ENCODE measurements around the gene SLC35B2.

GRCh38 chr6:44286285-44286565 is 28.9 kb upstream of the SLC35B2 start:
- TF ChIP-seq CTCF (IDR thresholded peaks at IDR 0.05; ENCODE audit: low read depth, low read length, missing input control) (no peak), RAD21 (IDR thresholded peaks at IDR 0.05) (no peak), TAF1 (conservative IDR thresholded peaks at IDR 0.05) (no peak), ATF3 (IDR thresholded peaks at IDR 0.05) (no peak), SP1 (IDR thresholded peaks at IDR 0.05) (no peak), NR2F2 (IDR thresholded peaks at IDR 0.05) (no peak), GABPA (IDR thresholded peaks at IDR 0.05 in 1 of 2, conservative IDR thresholded peaks at IDR 0.05 in 1 of 2) (no peak)
